ENCODE results near the gene FBLN1.
A peak's percentile ranks its signal among the peaks of the same experiment; 100 is the strongest.
"Not testable (repeated sequence)": the region's sequence is repeated elsewhere in the genome, so short reads cannot be mapped to it uniquely, and the experiment has no call there.

Gene FBLN1

DNA sequence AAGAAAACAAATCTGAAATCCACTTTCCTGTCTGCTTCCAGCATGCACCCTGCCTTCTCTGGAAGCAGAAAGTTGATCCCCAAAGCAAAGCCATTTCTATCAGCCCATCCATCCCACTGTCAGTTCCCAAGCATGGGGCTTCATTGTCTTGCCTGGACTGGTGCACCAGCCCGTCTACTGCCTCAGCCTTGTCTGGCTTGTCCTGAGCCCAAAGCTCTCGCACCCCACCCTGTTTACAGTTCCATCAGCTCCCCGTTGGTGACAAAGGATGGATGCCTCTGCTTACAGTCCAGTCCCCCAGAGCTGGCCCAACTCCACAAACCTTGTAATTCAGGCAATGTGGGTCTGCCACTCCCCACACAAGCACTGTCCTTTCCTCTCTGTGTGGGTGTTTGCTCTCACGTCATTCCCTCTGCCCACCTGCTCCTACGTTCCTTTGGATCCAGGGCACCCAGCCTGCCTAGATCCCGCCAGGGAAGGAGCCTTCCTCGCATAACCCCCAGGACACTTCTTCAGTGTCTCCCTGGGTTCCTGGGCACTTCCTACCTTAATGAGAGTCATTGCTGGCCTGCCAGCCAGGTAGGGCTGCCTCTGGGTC is 38.8 kb downstream of the FBLN1 start:
- in situ Hi-C loops (cut with MboI; ENCODE audit: low pct_unique_long_range_greater_than_20kb, low sequenced_read_pairs): no loop called here
- DNase-seq: no peak

DNA sequence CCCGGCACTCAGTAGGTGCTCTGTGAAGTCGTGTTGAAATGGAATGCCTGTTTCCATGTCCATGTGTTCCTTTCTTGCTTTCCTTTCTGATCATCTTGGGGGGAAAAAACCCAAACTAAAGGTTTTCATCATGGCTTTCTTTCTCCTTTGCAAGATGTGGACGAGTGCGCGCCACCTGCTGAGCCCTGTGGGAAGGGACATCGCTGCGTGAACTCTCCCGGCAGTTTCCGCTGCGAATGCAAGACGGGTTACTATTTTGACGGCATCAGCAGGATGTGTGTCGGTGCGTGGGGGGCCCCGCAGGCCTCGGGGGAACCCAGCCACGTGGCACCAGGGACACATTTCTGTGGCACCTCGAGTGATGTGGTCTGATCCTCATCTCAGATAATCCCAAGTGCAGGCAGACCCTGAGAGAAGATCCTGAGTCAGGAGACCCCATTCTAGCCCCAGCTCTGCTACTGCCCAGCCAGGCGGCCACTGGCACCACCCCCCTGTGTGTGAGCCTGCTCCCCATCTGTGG is 39.4 kb downstream of the FBLN1 start:
- in situ Hi-C loops (cut with MboI; ENCODE audit: low pct_unique_long_range_greater_than_20kb, low sequenced_read_pairs): no loop called here
- no peak for DNase-seq

DNA sequence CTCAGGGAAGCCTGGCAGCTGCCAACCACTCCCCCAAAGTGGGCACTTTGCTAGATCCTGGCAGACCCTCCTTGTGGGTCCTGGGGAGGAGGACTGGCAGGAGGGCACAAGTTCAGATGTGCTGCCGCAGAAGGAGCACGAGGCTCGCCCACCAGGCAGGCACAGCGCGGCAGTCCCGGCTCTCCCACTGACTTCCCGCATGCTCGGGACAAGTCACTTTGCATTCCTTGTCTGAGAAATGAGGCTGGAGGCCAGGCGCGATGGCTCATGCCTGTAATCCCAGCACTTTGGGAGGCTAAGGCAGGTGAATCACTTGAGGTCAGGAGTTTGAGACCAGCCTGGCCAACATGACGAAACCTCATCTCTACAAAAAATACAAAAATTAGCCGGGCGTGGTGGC is 40.1 kb downstream of the FBLN1 start:
- in situ Hi-C loops (cut with MboI; ENCODE audit: low pct_unique_long_range_greater_than_20kb, low sequenced_read_pairs); DNase-seq: not testable (repeated sequence)

DNA sequence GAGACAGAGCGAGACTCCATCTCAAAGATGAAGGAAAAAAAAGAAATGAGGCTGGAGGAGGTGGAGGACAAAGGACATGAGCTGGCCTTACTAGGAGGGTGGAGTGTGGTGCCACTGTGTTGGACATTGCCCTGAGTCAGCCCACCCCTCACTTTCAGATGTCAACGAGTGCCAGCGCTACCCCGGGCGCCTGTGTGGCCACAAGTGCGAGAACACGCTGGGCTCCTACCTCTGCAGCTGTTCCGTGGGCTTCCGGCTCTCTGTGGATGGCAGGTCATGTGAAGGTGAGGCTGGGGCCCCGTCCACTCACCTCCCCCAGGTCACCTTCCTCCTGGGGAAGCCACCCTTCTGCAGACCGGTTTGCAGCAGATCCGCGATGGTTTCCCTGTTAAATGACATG is 40.6 kb downstream of the FBLN1 start:
- in situ Hi-C loops (cut with MboI; ENCODE audit: low pct_unique_long_range_greater_than_20kb, low sequenced_read_pairs): no loop called here
- no peak for DNase-seq

DNA sequence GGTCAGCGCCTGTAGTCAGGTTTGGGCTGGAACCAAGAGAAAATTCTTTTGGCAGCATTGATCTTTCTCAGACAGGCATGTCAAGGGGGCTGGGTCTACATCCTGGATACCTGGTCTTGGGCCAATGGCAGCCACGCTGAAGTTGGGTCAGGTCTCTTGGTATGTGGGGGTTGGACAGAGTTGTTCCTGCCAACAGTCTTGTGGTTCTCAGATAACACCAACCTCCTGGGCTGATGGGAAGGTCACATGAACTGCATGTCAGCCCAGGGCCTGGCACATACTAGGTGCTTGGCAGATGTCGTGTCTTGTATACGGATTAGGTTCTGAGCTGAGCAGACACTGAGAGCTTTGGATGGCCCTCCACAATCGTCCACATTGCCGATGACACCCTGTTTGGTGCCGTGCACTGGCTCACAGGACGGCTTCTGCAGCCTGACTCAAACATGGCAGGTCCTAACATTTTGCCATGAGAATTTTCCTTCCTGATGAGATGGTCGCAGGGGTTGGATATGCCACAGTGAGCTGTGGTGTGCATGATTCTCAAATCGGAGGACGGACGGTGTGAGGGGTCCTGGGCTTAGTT is 42.0 kb downstream of the FBLN1 start:
- no peak for DNase-seq
- in situ Hi-C loops (cut with MboI; ENCODE audit: low pct_unique_long_range_greater_than_20kb, low sequenced_read_pairs): no loop called here

DNA sequence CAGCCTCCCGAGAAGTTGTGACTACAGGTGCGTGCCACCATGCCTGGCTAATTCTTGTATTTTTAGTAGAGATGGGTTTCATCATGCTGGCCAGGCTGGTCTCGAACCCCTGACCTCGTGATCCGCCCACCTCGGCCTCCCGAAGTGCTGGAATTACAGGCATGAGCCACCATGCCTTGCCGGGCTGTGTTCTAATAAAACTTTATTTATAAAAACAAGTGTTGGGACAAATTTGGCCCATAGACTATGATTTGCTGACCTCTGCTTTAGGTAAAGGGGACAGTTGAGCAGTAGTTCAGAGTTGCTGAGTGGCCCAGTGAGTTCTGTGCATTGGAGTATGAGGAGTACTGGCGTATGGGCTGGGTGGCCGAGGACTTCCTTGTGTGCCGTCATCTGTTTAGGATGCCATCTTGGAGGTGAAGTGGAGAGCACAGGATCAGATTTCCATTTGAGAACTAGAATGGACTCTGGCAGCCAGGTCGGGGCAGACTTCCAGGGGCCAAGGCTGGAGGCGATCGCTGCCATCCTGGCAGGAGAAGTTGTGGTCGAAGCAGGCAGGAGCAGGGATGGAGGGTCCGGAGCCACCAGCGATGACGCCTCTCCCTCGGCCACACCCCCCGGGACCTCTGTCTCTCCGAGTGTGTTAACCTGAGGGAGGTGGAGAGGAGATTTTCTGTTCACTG is 43.8 kb downstream of the FBLN1 start:
- in situ Hi-C loops (cut with MboI; ENCODE audit: low pct_unique_long_range_greater_than_20kb, low sequenced_read_pairs): no loop called here
- no peak for DNase-seq

DNA sequence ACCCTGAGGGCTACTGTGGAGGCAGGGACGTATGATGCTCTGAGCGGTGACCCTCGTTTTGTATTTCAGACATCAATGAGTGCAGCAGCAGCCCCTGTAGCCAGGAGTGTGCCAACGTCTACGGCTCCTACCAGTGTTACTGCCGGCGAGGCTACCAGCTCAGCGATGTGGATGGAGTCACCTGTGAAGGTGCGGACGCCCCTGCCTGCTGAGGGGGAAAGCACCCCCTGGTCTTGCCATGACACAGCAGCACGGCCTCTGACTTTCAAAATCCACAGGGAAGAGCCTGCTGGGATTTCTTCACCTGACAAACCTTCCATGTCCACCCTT is 44.3 kb downstream of the FBLN1 start:
- no peak for DNase-seq
- in situ Hi-C loops (cut with MboI; ENCODE audit: low pct_unique_long_range_greater_than_20kb, low sequenced_read_pairs): no loop called here

DNA sequence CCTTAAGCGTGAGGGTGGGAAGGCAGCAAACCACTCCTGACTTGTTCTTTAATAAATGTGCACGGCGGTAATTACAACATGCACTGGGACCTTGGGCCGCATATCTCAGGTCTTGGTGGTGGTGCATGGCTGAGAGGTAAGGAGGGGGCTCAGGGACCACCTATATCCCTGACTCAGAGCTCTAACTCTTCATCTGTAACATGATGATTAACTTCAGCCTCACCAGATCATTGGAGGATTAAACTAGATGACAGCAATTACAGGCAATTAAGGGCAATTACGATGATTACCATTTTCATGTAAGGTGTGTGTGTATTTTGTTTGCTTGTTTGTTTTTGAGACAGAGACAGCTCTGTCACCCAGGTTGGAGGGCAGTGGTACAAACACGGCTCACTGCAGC is 45.0 kb downstream of the FBLN1 start:
- DNase-seq: no peak
- in situ Hi-C loops (cut with MboI; ENCODE audit: low pct_unique_long_range_greater_than_20kb, low sequenced_read_pairs): no loop called here

DNA sequence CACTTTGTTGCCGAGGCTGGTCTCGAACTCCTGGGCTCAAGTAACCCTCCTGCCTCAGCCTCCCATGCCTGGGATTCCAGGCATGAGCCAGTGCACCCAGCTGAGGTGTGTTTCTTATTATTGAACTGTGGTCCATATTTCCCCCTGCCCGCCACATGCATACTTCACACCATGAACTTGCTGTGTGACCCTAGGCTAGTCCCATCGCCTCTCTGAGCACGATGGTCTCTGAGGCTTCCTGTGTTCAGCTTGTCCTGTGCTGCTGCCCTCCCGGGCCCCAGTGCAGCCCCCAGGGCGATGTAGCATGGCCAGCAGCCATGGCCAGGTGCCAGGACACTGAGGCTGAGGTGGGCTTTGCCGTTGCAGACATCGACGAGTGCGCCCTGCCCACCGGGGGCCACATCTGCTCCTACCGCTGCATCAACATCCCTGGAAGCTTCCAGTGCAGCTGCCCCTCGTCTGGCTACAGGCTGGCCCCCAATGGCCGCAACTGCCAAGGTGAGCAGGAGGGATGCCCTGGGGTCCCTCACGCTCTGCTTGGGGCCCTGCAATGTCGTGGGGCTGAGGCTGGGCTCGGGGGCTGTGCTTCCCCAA is 45.7 kb downstream of the FBLN1 start:
- no peak for DNase-seq
- in situ Hi-C loops (cut with MboI; ENCODE audit: low pct_unique_long_range_greater_than_20kb, low sequenced_read_pairs): no loop called here

DNA sequence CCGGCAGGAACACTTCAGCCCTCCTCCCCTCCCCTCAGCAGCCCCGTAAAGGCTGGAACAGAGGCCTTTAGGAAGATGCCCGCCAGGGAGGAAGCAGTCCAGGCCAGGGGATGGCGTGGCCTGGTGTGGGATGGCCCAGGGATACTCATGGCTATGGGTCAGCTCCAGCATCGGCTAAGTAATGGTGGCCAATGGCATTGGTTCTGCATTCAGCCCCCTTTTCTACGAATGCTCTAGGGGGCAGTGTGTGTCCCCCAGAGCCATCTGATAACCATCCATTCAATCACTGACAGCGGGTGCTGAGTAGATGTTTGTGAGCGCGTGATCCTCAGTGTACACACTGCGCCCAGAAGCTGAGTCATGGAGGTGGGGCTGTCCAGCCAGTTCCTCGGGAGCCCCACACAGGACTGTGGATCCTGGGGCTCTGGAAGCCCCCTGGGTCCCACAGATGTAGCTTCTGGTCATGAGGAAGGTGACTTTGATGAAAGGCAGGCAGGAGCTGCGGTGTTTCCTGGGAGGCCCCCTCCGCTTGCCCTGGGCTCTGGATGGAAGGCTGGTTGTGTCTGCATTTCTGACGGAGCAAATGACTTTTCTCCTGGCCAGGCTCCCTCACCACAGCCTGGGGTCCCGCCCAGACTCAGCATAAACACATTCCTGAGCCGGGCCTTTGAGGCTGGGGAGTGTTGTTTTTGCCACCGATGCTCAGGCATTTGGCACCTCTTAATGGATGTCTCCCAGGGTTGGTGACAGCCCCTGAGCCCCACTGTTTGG is 46.5 kb downstream of the FBLN1 start:
- no peak for DNase-seq
- in situ Hi-C loops (cut with MboI; ENCODE audit: low pct_unique_long_range_greater_than_20kb, low sequenced_read_pairs): no loop called here

DNA sequence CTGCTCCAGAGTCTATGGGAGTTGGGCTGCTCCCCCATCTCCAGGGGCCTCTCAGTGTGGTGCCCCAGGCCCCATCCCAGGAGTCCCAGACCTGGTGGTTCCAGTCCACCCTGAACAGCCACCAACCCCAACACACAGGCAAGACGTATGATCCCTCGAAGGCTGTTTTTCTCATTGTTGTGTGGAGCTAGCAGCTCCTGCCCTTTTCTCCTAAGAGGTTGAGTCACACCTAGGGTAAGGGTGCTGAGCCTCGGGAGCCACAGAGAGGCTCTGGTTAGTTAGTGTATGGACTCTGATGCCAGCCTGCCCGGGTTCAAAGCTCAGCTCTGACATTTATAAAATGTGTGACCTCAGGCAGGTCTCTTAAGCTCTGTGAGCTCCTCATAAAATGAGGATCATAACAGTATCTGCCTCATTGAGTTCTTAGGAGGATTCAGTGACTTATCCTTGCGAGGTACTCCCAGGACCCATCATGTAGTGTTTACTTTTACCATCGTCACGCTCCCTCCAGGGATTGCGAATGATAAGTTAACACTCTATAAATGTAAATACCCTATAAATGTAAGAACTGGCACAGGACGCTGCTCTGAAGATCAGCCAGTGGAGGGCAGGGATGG is 47.2 kb downstream of the FBLN1 start:
- in situ Hi-C loops (cut with MboI; ENCODE audit: low pct_unique_long_range_greater_than_20kb, low sequenced_read_pairs): no loop called here
- DNase-seq: no peak

DNA sequence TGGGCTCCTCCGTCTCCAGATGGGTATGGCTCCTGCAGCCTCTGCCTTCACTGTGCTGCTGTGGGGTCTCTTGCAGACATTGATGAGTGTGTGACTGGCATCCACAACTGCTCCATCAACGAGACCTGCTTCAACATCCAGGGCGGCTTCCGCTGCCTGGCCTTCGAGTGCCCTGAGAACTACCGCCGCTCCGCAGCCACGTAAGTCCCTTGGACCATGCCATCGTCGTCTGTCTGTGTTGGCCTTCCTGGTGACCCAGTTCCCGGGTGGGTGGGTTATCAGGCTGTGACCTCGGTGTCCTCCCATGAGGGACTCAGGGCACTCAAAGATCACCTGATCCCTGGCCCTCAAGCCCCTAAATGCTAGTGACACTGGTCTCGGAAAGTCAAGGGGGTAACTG is 47.7 kb downstream of the FBLN1 start:
- DNase-seq: no peak
- in situ Hi-C loops (cut with MboI; ENCODE audit: low pct_unique_long_range_greater_than_20kb, low sequenced_read_pairs): no loop called here

DNA sequence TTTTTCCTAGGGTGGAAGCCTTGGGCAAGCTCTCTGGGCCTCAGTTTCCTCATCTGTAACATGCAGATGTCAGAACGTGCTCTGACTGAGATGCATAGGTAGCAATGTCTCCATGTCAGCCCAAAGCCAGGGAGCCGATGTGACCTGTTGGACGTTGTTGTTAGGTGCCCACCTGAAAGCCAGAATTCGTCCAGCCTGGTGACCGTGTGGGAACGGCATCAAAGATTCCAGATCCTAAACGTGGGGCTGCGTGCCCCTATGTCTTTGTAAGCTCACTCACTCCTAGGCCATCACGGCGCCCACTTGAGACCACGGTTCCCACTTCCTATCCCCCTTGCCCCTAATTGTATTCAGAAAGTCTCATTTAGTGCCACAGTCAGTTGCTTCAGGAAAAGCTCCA is 48.2 kb downstream of the FBLN1 start:
- DNase-seq: no peak
- in situ Hi-C loops (cut with MboI; ENCODE audit: low pct_unique_long_range_greater_than_20kb, low sequenced_read_pairs): no loop called here

DNA sequence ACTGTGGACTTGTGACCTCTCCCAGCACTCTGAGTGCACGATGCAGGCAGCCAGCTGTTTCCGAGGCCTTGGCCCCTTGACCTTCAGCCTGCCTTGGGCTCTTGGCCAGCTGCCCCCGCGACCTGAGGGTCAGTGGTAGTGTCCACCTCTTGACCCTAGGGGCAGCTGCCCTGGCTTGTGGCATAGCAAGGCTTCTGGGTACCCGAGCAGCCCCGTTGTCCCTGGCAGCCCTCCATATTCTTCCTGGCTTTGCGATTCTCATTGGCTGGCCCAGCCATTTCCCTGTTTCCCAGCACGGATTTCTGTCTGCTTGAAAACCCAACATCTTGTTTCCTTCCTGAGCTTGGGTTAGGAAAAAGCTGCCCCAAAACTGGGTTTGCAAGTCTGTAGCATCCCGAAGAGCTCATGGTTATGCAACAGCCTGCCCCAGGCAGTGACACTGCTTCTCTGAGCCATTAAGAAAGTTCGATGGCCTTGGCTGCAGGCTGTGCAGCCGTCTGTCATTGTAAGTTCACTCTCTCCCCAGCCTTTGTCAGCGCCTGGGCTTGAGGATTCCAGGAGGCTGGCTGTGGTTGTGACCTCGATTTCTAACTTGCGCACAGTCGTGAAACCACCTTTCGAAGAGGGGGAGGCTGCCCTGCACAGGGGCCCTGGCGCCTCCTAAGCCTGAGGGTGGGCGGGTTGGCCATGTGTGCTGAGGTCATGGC is 48.8 kb downstream of the FBLN1 start:
- no peak for DNase-seq
- in situ Hi-C loops (cut with MboI; ENCODE audit: low pct_unique_long_range_greater_than_20kb, low sequenced_read_pairs): no loop called here

DNA sequence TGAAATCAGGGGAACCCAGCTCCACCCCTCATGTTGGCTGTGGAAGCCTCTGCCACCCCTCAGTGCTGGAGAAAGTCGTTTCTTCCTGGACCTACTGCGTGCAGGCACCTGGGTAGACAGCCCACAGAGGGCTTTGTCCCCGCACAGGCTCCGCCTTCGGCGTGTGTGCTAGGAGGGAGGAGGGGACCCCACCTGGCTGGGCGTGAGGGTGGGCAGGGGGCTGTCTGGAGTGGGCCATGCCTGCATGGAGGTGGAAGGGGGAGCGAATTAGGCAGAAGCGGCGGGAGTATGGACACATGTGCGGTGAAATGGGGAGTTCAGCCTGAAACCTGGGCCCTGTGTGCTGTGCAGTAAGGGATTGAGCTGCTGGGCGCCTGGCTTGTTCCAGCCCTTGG is 49.3 kb downstream of the FBLN1 start:
- in situ Hi-C loops (cut with MboI; ENCODE audit: low pct_unique_long_range_greater_than_20kb, low sequenced_read_pairs): no loop called here
- DNase-seq: no peak

DNA sequence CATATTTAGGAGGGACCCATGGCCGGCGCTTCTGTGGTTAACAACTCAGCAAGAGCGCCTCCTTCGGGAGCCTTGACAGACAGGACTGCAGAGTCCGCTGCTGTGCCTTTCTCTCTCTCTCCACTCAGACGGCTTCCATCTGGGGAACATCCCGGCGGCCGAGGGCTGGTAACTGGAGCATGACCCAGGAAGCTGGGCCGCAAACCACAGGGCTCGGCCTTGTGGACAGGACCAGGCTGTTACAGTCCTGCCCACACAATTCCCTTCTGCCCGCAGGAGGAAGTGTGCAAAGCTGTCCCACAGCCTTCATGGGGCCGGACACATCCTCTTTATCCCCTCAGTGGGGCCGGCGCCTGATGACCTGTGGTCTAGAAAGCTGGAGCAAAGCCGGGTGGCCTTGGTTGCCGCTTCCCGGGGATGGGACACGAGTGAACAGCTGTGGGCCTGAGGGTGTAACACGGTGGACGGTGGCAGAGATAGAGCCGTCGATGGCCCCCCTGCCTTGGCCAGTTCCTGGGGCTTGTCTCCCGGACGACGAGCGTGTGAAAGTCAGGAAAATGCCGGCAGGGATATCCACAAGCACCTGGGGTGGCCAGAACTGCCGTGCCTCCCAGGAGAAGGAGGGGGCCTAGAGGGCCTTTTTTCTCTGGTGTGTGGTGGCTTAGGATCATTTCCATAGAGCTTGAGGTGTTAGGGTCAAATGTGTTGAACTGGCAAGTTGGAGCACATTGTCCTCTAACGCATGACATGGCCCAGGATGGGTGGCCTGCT is 50.1 kb downstream of the FBLN1 start:
- DNase-seq: peak; percentile 63
- in situ Hi-C loops (cut with MboI; ENCODE audit: low pct_unique_long_range_greater_than_20kb, low sequenced_read_pairs): no loop called here

DNA sequence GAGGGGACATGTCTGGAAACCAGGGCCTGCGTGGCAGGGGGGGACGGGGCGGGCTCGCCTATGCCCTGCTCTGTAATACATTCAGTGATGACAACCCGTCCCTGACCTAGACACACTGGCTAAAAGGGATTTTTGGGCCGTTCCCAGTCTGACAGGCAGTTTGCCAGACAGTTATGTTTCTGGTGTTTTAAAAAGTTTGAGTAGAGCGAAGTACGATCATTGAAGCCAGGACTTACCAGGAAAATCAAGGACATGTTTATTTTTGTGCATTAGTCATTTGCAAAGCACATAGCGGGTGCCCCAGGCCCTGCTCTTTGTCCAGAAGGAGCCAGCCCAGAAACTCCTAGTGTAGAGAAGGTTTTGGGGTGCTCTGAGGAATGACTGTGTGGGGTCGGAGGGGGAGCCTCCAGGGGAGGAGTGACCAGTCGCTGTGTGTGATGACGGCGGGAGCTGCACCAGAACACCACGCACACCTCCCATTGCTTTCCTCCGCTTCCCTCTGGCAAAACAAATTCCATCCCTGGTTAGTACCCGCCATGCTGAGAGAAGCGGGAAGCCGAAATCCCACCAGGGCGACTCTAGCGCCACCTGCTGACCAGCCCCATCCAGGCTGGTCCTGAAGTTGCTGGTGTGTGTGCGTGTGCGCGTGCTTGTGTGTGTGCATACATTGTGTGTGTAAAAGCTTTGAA is 50.8 kb downstream of the FBLN1 start:
- in situ Hi-C loops (cut with MboI; ENCODE audit: low pct_unique_long_range_greater_than_20kb, low sequenced_read_pairs): no loop called here
- peak; percentile 76 for DNase-seq

DNA sequence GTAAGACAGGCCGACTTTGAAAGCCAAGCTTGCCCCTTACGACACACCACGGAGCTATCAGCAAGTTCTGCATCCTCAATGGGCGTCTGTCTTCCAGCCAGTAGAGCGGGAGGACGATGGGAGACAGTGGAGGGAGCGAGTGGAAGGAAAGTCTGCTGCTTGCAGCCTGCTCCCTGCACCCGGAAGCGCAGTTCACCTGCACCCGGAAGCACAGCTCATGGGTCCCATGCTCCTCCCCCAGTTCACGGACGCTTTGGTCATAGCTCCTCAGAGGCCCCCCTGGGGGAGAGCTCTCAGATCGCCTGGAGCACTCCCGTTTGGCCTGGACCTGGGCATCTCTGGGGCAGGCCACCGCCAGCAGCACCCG is 51.3 kb downstream of the FBLN1 start:
- in situ Hi-C loops (cut with MboI; ENCODE audit: low pct_unique_long_range_greater_than_20kb, low sequenced_read_pairs): no loop called here
- no peak for DNase-seq

All from KBM-7 (cell line).